Neuronal stem cell (in vitro differentiated cells): ENCODE results near the gene CCDC85C.
A peak's percentile ranks its signal among the peaks of the same experiment; 100 is the strongest.

Experiments
- DNase-seq: peaks from one replicate; pipeline ENCODE4 v3.0.0-alpha.2; 2013; ENCODE audit warnings: low spot score
- H2AFZ ChIP-seq: one replicate; pipeline ENCODE4 v1.6.1; 2013; ENCODE audit warnings: mild to moderate bottlenecking, low read length, inconsistent platforms
- H2AK5ac ChIP-seq: 2 replicates; pipeline ENCODE4 v1.6.1; 2013; ENCODE audit warnings: low read depth, mild to moderate bottlenecking, inconsistent platforms, low read length, moderate library complexity, mixed read lengths
- H2BK120ac ChIP-seq: 2 replicates; pipeline ENCODE4 v1.6.1; 2013; ENCODE audit warnings: low read depth, mild to moderate bottlenecking, inconsistent platforms, low read length, moderate library complexity, mixed read lengths
- H2BK12ac ChIP-seq: one replicate; pipeline ENCODE4 v1.6.1; 2013; ENCODE audit warnings: low read length, inconsistent platforms
- H2BK15ac ChIP-seq: 2 replicates; pipeline ENCODE4 v1.6.1; 2013; ENCODE audit warnings: mild to moderate bottlenecking, low read length, inconsistent platforms, mixed read lengths
- H2BK5ac ChIP-seq: one replicate; pipeline ENCODE4 v1.6.1; 2013; ENCODE audit warnings: inconsistent platforms, mild to moderate bottlenecking, low read length, moderate library complexity
- H3K14ac ChIP-seq: one replicate; pipeline ENCODE4 v1.6.1; 2013; ENCODE audit warnings: low read length, inconsistent platforms
- H3K18ac ChIP-seq: 2 replicates; pipeline ENCODE4 v1.6.1; 2013; ENCODE audit warnings: low read length, inconsistent platforms
- H3K23ac ChIP-seq: 2 replicates; pipeline ENCODE4 v1.6.1; 2013; ENCODE audit warnings: low read depth, mild to moderate bottlenecking, mixed read lengths, low read length, inconsistent platforms; ENCODE audit not compliant: poor library complexity
- H3K27ac ChIP-seq: replicated peaks from 3 replicates; pipeline ENCODE4 v1.5.1; 2013; ENCODE audit warnings: low read length, inconsistent platforms
- H3K27me3 ChIP-seq, 3 experiments: 2 replicates each; pipeline ENCODE4 v1.6.1; 2013; ENCODE audit warnings: low read length in 3 of 3, mild to moderate bottlenecking in 2 of 3, inconsistent platforms in 1 of 3, low read depth in 1 of 3, mixed read lengths in 1 of 3, moderate library complexity in 1 of 3; ENCODE audit not compliant: control insufficient read depth in 3 of 3, insufficient read depth in 3 of 3
- H3K36me3 ChIP-seq, 2 donors: replicated peaks in 1 of 2; 2 replicates each; pipeline ENCODE4 v1.6.1; 2013; ENCODE audit warnings: low read length in 2 of 2; ENCODE audit not compliant: control insufficient read depth in 2 of 2, insufficient read depth in 2 of 2
- H3K4ac ChIP-seq: 2 replicates; pipeline ENCODE4 v1.6.1; 2013; ENCODE audit warnings: inconsistent platforms, mild to moderate bottlenecking, low read length, moderate library complexity
- H3K4me1 ChIP-seq, 2 donors: 1 replicate in 1 of 2; 2 replicates in 1 of 2; pipeline ENCODE4 v1.6.1; 2013; ENCODE audit warnings: low read length in 2 of 2, low read depth in 1 of 2; ENCODE audit not compliant: control insufficient read depth in 2 of 2, insufficient read depth in 1 of 2
- H3K4me2 ChIP-seq: one replicate; pipeline ENCODE4 v1.6.1; 2013; ENCODE audit warnings: mild to moderate bottlenecking, low read length, inconsistent platforms; ENCODE audit not compliant: insufficient read depth, poor library complexity, severe bottlenecking
- H3K4me3 ChIP-seq, 2 donors: 2 replicates each; pipeline ENCODE4 v1.5.1; 2013; ENCODE audit warnings: low read length in 2 of 2, mild to moderate bottlenecking in 2 of 2, inconsistent platforms in 1 of 2, moderate library complexity in 1 of 2
- H3K79me1 ChIP-seq: one replicate; pipeline ENCODE4 v1.6.1; 2013; ENCODE audit warnings: low read depth, mild to moderate bottlenecking, inconsistent platforms, low read length, moderate library complexity
- H3K9ac ChIP-seq: one replicate; pipeline ENCODE4 v1.6.1; 2013; ENCODE audit warnings: mild to moderate bottlenecking, low read depth, low read length, inconsistent platforms; ENCODE audit not compliant: poor library complexity
- H3K9me3 ChIP-seq, 2 donors: replicated peaks in 1 of 2; 2 replicates each; pipeline versions ENCODE3 to v1.6.1; 2013; ENCODE audit warnings: low read length in 2 of 2, mild to moderate bottlenecking in 2 of 2, inconsistent platforms in 1 of 2, low read depth in 1 of 2, mixed read lengths in 1 of 2, moderate library complexity in 1 of 2; ENCODE audit not compliant: control insufficient read depth in 2 of 2, insufficient read depth in 1 of 2
- H4K8ac ChIP-seq: one replicate; pipeline ENCODE4 v1.6.1; 2013; ENCODE audit warnings: low read depth, mild to moderate bottlenecking, inconsistent platforms, low read length, moderate library complexity
- H4K91ac ChIP-seq: one replicate; pipeline ENCODE4 v1.6.1; 2013; ENCODE audit warnings: low read length, low read depth, mild to moderate bottlenecking, inconsistent platforms; ENCODE audit not compliant: poor library complexity
- WGBS, 2 donors: extraction: QIAGEN DNeasy Blood & Tissue Kit; methylation state at CpG; one replicate each; pipeline ENCODE4 v1.1.7; 2013; ENCODE audit warnings: missing lambda C conversion rate in 2 of 2, mixed read lengths in 1 of 2; ENCODE audit not compliant: insufficient read length in 2 of 2, insufficient replicate concordance in 1 of 2; ENCODE audit errors: extremely low coverage in 2 of 2; 5-methylcytosine and 5-hydroxymethylcytosine counted together

Gene CCDC85C

DNA sequence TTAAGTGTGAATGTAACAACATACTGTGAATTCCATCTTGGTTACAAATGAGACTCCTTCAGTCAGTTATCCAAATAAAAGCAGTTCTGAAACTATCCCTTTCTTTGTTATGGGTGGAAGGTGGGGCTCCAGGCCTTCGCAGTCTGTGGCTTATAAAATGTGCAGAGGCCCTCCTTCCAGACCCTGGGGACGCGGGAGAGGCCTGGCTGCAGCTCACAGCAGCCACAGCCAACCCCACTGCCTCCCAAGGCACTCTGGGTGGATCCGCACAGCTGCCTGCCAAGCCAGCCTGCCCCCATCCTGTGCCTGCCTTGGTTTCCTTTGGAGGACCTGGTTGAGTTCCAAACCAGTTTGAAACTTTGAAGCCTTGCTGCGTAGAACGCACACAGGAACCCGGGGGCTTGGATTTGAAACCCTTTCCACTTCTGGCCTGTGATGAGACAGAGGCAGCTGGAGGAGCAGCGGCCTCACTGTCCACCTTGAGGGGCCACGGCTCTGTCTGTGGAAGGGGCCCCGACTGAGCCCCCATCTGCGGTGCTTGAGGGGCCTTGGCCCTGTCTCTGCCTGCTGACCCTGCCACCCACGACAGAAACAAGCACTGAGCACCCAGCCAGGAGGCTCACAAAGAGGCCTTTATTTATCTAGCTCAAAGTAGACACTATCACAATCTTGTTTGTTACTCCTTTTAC is 92.4 kb downstream of the CCDC85C start:
- Histone ChIP-seq H2BK5ac (no peak overlapping the region), H3K4me2 (peak overlapping the region; percentile 2), H3K4ac (no peak overlapping the region), H3K27me3 (no peaks in the 10 kb centered on the region), H4K8ac (no peak overlapping the region), H4K91ac (no peak overlapping the region), H2AK5ac (no peak overlapping the region), H3K23ac (no peak overlapping the region), H3K4me3 (no peak overlapping the region), H3K4me1 (no peaks in the 10 kb centered on the region), H3K36me3 (peaks cover 35 to 92% of the 10 kb centered on the region in 2 donors), H3K14ac (no peak overlapping the region), H3K18ac (peak overlapping the region; percentile 70), H3K27ac (no peak overlapping the region), H2BK12ac (no peak overlapping the region), H3K9me3 (no peaks in the 10 kb centered on the region), H2BK120ac (no peak overlapping the region), H2BK15ac (no peak overlapping the region), H2AFZ (no peak overlapping the region), H3K79me1 (peaks cover 9% of the 10 kb centered on the region), H3K9ac (no peak overlapping the region)
- DNase-seq, result no peak
- no CpG with 5 or more reads among the region's 12 CpGs for WGBS, 2 donors

DNA sequence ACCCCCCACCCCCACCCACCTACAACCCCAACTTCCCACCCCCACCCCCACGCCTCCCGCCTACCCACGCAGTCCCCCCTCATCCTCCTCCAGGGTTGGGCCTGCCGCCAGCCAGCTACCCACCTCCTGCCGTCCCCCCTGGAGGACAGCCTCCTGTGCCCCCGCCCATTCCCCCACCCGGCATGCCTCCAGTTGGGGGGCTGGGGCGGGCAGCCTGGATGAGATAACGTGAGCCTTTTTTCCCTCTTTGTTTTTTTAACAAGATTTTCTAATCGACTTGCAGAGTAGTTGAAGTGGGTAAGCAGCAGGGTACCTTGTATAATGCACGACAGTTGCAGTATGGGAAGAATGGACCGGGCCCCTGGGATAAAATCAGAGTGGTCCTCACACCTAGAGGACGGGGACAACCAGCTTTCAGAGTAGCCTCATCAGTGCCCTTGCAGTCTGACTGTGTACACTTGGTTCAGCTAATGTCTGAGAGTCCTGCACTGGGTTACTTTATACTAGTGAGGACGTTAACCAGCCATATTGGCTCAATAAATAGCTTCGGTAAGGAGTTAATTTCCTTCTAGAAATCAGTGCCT is 93.4 kb downstream of the CCDC85C start:
- no peak overlapping the region for H3K18ac ChIP-seq
- H3K9ac ChIP-seq, result no peak overlapping the region
- no peaks in the 10 kb centered on the region for H3K9me3 ChIP-seq
- no peak overlapping the region for H3K23ac ChIP-seq
- no peak overlapping the region for H3K14ac ChIP-seq
- H4K8ac ChIP-seq, result no peak overlapping the region
- no peak overlapping the region for H2AFZ ChIP-seq
- H3K36me3 ChIP-seq, result peaks cover 42 to 93% of the 10 kb centered on the region in 2 donors
- no peak overlapping the region for H3K4ac ChIP-seq
- no peak overlapping the region for H2BK12ac ChIP-seq
- no peak for DNase-seq
- H3K4me1 ChIP-seq, result no peaks in the 10 kb centered on the region
- H2BK5ac ChIP-seq, result no peak overlapping the region
- peaks cover 6% of the 10 kb centered on the region for H3K79me1 ChIP-seq
- no peak overlapping the region for H2BK15ac ChIP-seq
- H2AK5ac ChIP-seq, result no peak overlapping the region
- H3K4me3 ChIP-seq, result no peak overlapping the region
- H3K27me3 ChIP-seq, result no peaks in the 10 kb centered on the region
- no peak overlapping the region for H4K91ac ChIP-seq
- H3K4me2 ChIP-seq, result no peak overlapping the region
- no peak overlapping the region for H3K27ac ChIP-seq
- no CpG with 5 or more reads among the region's 15 CpGs for WGBS, 2 donors
- no peak overlapping the region for H2BK120ac ChIP-seq

DNA sequence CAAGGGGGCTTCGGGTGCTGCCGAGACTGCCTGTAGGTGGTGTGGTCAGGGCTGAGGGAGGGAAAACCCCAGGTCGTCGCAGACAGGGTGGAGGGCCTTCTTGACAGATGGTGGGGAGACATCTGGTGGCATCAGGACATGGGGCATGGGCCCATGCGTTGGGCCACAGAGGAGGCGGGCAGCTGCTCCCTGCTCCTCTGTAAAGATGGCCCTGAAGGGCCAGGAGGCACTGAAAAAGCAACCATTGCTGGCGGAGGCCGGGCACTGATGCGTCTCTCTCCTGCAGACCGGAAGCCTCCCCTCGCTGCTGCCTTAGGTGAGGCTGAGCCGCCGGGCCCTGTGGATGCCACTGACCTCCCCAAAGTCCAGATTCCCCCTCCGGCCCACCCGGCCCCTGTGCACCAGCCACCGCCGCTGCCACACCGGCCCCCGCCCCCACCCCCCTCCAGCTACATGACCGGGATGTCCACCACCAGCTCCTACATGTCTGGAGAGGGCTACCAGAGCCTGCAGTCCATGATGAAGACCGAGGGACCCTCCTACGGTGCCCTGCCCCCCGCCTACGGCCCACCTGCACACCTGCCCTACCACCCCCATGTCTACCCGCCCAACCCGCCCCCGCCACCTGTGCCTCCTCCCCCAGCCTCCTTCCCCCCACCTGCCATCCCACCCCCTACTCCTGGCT is 94.0 kb downstream of the CCDC85C start:
- Histone ChIP-seq H2AK5ac (no peak overlapping the region), H3K23ac (no peak overlapping the region), H3K4me3 (no peak overlapping the region), H4K91ac (no peak overlapping the region), H3K79me1 (peaks cover 6% of the 10 kb centered on the region), H3K9ac (peak overlapping the region; percentile 40), H2BK5ac (no peak overlapping the region), H4K8ac (no peak overlapping the region), H3K36me3 (peaks cover 44 to 95% of the 10 kb centered on the region in 2 donors), H3K9me3 (no peaks in the 10 kb centered on the region), H3K4ac (no peak overlapping the region), H3K4me1 (no peaks in the 10 kb centered on the region), H3K27me3 (no peaks in the 10 kb centered on the region), H2BK15ac (no peak overlapping the region), H3K14ac (no peak overlapping the region), H3K27ac (no peak overlapping the region), H2BK12ac (no peak overlapping the region), H3K18ac (no peak overlapping the region), H2BK120ac (no peak overlapping the region), H3K4me2 (no peak overlapping the region), H2AFZ (no peak overlapping the region)
- DNase-seq, result no peak
- whole genome bisulfite sequencing, 2 donors, result no CpG with 5 or more reads among the region's 27 CpGs

DNA sequence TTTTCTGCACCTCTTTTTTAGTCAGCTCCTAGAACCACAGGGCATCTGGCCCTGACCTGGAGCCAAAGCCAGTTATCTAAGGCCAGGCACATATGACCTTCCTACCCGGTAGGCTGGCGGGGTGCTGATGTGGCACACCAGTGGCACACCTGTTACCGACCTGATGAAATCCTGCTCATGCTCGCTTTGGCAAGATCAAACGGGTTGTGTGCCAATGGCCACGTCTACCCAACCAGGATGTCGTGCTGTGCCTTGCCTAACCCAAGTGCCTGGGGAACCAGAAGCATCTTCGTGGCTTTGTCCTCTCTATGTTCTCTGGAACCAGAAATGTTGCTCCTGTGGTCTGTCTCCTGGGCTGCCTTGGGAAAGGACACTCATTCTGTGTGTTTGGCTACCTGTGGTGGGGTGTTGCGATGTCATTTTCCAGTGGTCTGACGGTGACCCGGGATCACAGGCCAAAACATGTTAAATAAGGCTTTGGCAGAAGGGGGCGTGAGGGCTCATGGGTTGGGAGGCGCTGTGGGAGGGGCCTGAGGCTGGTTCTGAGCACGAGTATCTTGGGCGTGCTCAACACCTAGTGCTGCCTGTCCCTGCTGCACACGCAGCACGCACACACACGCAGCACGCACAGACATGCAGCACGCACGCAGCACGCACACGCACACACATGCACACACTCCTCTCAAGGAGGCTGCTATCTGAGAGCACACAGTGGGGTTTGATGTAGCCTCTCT is 94.9 kb downstream of the CCDC85C start:
- Histone ChIP-seq H3K79me1 (peaks cover 6% of the 10 kb centered on the region), H2AK5ac (no peak overlapping the region), H2BK12ac (no peak overlapping the region), H2BK5ac (no peak overlapping the region), H3K4me3 (peak overlapping the region in 1 of 2 donors; percentile 16), H3K9ac (no peak overlapping the region), H3K36me3 (peaks cover 46 to 95% of the 10 kb centered on the region in 2 donors), H2BK120ac (no peak overlapping the region), H3K4ac (no peak overlapping the region), H4K91ac (no peak overlapping the region), H3K27ac (no peak overlapping the region), H3K4me2 (no peak overlapping the region), H3K9me3 (no peaks in the 10 kb centered on the region), H3K4me1 (no peaks in the 10 kb centered on the region), H3K23ac (peak overlapping the region; percentile 32), H3K14ac (no peak overlapping the region), H4K8ac (no peak overlapping the region), H2AFZ (no peak overlapping the region), H3K27me3 (no peaks in the 10 kb centered on the region), H3K18ac (no peak overlapping the region), H2BK15ac (no peak overlapping the region)
- no CpG with 5 or more reads among the region's 23 CpGs for WGBS, 2 donors
- no peak for DNase-seq
